ENCODE measurements around the gene CELF5. TPM values are rescaled to one million over a fixed set of nuclear protein-coding genes. Genes with fewer than 3 reads are reported as not detected.

CELF5 gene
- total and polyA plus RNA-seq, 9 of the 15 experiments (the other 6 are each of a cell fraction or from before 2014, with no cell fraction given) = 0.01 to 0.56 (median 0.22) TPM

GRCh38 chr19:3250675-3251074, 26.2 kb downstream of the CELF5 start:
- H3K9ac ChIP-seq (ENCODE audit: insufficient read depth in 1 of 2, low read depth in 2 of 2, low read length in 2 of 2) = no peak overlapping the region
- FAIRE-seq = peak; percentile 88
- H3K79me2 ChIP-seq (ENCODE audit: control insufficient read depth, insufficient read depth, low read length) = no peaks in the 10 kb centered on the region
- no peak overlapping the region for H2AFZ ChIP-seq (ENCODE audit: low read depth, low read length)
- CTCF ChIA-PET (ENCODE audit: low intra/inter-chr PET ratio) = no interaction called here
- in situ Hi-C loops (cut with MboI) (no loop called here), intact Hi-C loops (cut with micrococcal nuclease) (no loop called here)
- H4K20me1 ChIP-seq (replicated peaks; ENCODE audit: control insufficient read depth, insufficient read depth, low read length) = no peaks in the 10 kb centered on the region
- DNase-seq (ENCODE audit: extremely low read depth in 1 of 4, low spot score in 3 of 4) = peak; percentile 64 to 72 (median 68)
- no peaks in the 10 kb centered on the region for H3K9me1 ChIP-seq (ENCODE audit: control insufficient read depth, insufficient read depth, low read length)
- peaks cover 0 to 9% of the 10 kb centered on the region in 2 experiments; a peak in 3 of 5 replicates for H3K4me1 ChIP-seq (replicated peaks in 1 of 2; ENCODE audit: control insufficient read depth in 2 of 2, insufficient read depth in 2 of 2, low read length in 2 of 2)
- POLR2A ChIA-PET = interaction anchor here (0.7 kb wide), 1 partner anchor 802 kb away, joined by 3 read pairs; no protein-coding TSS in a partner anchor
- peak; percentile 85 for ATAC-seq
- no peak overlapping the region for H3K4me2 ChIP-seq (ENCODE audit: insufficient read depth, low read length)
- no peaks in the 10 kb centered on the region for H3K36me3 ChIP-seq (ENCODE audit: control insufficient read depth, insufficient read depth, low read length)
- peaks cover 2% of the 10 kb centered on the region; the same call in 1 of the 2 replicates for H3K9me3 ChIP-seq (replicated peaks; ENCODE audit: control insufficient read depth, insufficient read depth, low read depth, low read length)
- BruUV-seq (replicated peaks) = no TSS peak
- no peak overlapping the region for H3K4me3 ChIP-seq
- 2% methylated on average over 6 of the region's 7 CpGs for WGBS (ENCODE audit: insufficient coverage, low coverage, missing lambda C conversion rate)
- no peak overlapping the region for H3K27ac ChIP-seq (ENCODE audit: extremely low read depth, low read depth, low read length)
- 0 out of 5 replicates have a peak, but pooled peaks cover 0 to 4% of the 10 kb centered on the region in 2 experiments for H3K27me3 ChIP-seq (ENCODE audit: control insufficient read depth in 2 of 2, insufficient read depth in 2 of 2, low read length in 2 of 2)
- TF ChIP-seq CBX8 (IDR thresholded peaks at IDR 0.05; ENCODE audit: borderline replicate concordance, extremely low read depth, low read depth, low read length, poor library complexity, severe bottlenecking) = no peak
- no peak for TF ChIP-seq GTF2E2 (tag; IDR thresholded peaks at IDR 0.05)
- TF ChIP-seq KLF6 (CRISPR knock-in tag; IDR thresholded peaks at IDR 0.05; ENCODE audit: borderline replicate concordance) = no peak
- peak; percentile 100 for TF ChIP-seq ZNF146 (CRISPR knock-in tag; IDR thresholded peaks at IDR 0.05; ENCODE audit: unreplicated experiment)
- TF ChIP-seq CREM (IDR thresholded peaks at IDR 0.05; ENCODE audit: low read depth) = no peak
- TF ChIP-seq SIRT6 (IDR thresholded peaks at IDR 0.05; ENCODE audit: low read depth, low read length) = no peak
- peak; percentile 32 to 57; a peak in 2 of 4 replicates for TF ChIP-seq KDM1A (IDR thresholded peaks at IDR 0.05)
- TF ChIP-seq HDAC1 (IDR thresholded peaks at IDR 0.05) = no peak
- TF ChIP-seq NR0B1 (IDR thresholded peaks at IDR 0.05; ENCODE audit: partially characterized antibody) = no peak
- no peak for TF ChIP-seq XRCC3 (IDR thresholded peaks at IDR 0.05)
- no peak for TF ChIP-seq ZNF780A (CRISPR knock-in tag; IDR thresholded peaks at IDR 0.05)
- no peak for TF ChIP-seq TCF15 (CRISPR knock-in tag; IDR thresholded peaks at IDR 0.05)
- TF ChIP-seq HIVEP1 (CRISPR knock-in tag; IDR thresholded peaks at IDR 0.05) = no peak
- TF ChIP-seq HSF4 (CRISPR knock-in tag; IDR thresholded peaks at IDR 0.05; ENCODE audit: borderline replicate concordance) = no peak
- TF ChIP-seq ZBTB11 (CRISPR knock-in tag; IDR thresholded peaks at IDR 0.05) = no peak
- TF ChIP-seq ZNF282 (CRISPR knock-in tag; IDR thresholded peaks at IDR 0.05) = no peak
- no peak for TF ChIP-seq ESRRA (IDR thresholded peaks at IDR 0.05; ENCODE audit: borderline replicate concordance, low read depth)
- TF ChIP-seq MTA2 (IDR thresholded peaks at IDR 0.05; ENCODE audit: low read depth) = no peak
- TF ChIP-seq BCOR (IDR thresholded peaks at IDR 0.05) = peak; percentile 85

Data from K562 (cell line).